GM18870 (cell line): Measurements from ENCODE around the gene GTPBP6.
"Not testable (repeated sequence)": the region's sequence is repeated elsewhere in the genome, so short reads cannot be mapped to it uniquely, and the experiment has no call there.

Experiments used
- ATAC-seq: cut with Tn5 transposase; IDR thresholded peaks from one replicate; pipeline ENCODE4 v1.9.1; 2021; ENCODE audit warnings: moderate library complexity; ENCODE audit not compliant: unreplicated experiment

Gene GTPBP6

GRCh38 chrX:318068-318738, 393 bp downstream of the GTPBP6 start:
- peak; percentile 66 for ATAC-seq

GRCh38 chrX:317424-318067, 1.1 kb downstream of the GTPBP6 start:
- no peak for ATAC-seq

- ATAC-seq: no peak
These were observed 2.0 kb downstream of the GTPBP6 start for GRCh38 chrX:316351-317325.

- no peak for ATAC-seq
These were observed 3.6 kb downstream of the GTPBP6 start for GRCh38 chrX:314781-315595.

- no peak for ATAC-seq
These were observed 4.5 kb downstream of the GTPBP6 start for GRCh38 chrX:314049-314448.

- ATAC-seq: no peak
These were observed 5.0 kb downstream of the GTPBP6 start for GRCh38 chrX:313546-313945.

GRCh38 chrX:312621-313331, 5.8 kb downstream of the GTPBP6 start:
- no peak for ATAC-seq

GRCh38 chrX:311156-312129, 7.2 kb downstream of the GTPBP6 start:
- no peak for ATAC-seq

- no peak for ATAC-seq
These were observed 7.9 kb downstream of the GTPBP6 start for GRCh38 chrX:310621-311155.

GRCh38 chrX:308821-309520, 9.6 kb downstream of the GTPBP6 start:
- no peak for ATAC-seq

GRCh38 chrX:307261-308111, 11.1 kb downstream of the GTPBP6 start:
- ATAC-seq: no peak

GRCh38 chrX:306614-307251, 11.9 kb downstream of the GTPBP6 start:
- not testable (repeated sequence) for ATAC-seq

- ATAC-seq: not testable (repeated sequence)
These were observed 12.6 kb downstream of the GTPBP6 start for GRCh38 chrX:305781-306613.

GRCh38 chrX:302975-303374, 15.6 kb downstream of the GTPBP6 start:
- no peak for ATAC-seq

GRCh38 chrX:300334-300733, 18.3 kb downstream of the GTPBP6 start:
- no peak for ATAC-seq

- no peak for ATAC-seq
These were observed 19.6 kb downstream of the GTPBP6 start for GRCh38 chrX:298993-299392.
